ENCODE data around the gene HPX.

The HPX gene

DNA sequence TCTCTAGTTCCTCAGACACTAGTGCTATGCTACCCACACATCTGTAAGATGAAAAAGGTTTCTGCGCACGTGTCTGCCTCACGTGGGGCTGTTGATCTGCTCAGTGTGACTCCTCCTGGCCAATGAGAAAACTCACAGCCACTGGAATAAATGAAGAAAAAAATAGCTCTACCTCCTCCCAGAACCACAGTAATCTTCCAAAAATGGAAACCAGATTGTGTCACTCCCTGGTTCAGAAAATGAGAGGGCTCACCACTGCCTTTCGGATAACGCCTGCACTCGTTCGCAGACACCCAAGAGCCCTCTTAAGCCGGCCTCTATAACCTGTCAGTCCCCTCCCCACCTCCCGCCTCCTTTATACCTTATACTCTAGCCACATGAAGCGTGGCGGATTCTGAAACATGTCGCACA is 27.0 kb downstream of the HPX start:
- TF ChIP-seq, protein P1, sequence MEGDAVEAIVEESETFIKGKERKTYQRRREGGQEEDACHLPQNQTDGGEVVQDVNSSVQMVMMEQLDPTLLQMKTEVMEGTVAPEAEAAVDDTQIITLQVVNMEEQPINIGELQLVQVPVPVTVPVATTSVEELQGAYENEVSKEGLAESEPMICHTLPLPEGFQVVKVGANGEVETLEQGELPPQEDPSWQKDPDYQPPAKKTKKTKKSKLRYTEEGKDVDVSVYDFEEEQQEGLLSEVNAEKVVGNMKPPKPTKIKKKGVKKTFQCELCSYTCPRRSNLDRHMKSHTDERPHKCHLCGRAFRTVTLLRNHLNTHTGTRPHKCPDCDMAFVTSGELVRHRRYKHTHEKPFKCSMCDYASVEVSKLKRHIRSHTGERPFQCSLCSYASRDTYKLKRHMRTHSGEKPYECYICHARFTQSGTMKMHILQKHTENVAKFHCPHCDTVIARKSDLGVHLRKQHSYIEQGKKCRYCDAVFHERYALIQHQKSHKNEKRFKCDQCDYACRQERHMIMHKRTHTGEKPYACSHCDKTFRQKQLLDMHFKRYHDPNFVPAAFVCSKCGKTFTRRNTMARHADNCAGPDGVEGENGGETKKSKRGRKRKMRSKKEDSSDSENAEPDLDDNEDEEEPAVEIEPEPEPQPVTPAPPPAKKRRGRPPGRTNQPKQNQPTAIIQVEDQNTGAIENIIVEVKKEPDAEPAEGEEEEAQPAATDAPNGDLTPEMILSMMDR (IDR thresholded peaks at IDR 0.05) = no peak

DNA sequence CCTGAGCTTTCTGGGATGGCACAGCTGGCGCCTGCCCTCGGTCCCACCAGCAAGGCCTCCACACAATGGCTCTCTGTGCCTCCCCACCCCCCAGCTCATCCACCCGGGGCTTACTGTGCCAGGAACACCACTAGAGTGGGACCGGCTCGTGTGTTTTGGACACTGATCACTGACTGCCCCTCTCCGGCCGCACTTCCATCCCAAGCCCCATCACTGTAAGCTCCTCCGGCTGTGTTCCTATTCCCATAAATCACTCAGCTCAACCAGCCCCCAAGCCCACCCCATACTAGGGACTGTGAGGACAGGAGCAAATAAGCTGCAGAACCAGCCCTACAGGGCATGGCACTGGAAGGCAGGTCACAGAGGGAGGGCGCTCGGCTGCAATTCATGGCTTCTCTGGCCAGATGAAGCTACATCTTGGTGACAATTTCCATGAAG is 29.2 kb downstream of the HPX start:
- TF ChIP-seq, protein P1 (IDR thresholded peaks at IDR 0.05) = no peak

DNA sequence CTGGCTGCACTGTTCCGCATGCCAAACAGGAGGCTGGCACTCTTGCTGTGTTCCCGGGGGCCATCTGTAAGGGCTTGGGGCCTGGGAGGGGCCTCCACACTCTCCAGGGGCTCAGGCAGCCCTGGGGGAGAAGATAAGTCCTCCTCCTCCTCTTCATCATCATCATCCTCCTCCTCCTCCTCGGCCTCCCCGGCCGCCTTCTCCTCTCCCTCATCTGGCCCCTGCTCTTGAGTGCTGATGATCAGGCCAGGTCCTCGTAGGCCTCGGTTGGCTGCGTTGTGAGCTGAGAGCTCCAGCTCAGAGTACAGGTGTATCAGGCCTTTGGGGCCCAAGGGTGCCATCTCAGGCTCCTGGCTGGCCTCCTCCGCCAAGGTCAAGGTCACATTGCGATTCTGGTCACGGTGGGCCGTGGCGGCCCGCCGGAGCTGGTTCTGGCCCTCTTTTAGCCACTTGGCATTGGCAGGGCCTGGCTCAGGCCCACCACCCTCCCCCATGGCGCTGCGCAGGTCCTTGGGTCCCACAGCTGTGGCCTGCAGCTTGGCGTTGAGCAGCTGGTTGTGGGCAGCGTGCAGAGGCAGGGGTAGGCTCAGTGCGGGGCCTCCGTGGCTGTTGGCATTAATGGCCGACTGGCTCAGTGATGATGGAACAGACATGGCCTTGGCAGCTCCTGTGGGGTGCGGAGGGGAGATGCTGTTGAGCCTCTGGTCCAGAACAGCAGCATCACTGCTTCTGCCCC is 29.9 kb downstream of the HPX start:
- TF ChIP-seq, protein P1 (IDR thresholded peaks at IDR 0.05) = no peak

DNA sequence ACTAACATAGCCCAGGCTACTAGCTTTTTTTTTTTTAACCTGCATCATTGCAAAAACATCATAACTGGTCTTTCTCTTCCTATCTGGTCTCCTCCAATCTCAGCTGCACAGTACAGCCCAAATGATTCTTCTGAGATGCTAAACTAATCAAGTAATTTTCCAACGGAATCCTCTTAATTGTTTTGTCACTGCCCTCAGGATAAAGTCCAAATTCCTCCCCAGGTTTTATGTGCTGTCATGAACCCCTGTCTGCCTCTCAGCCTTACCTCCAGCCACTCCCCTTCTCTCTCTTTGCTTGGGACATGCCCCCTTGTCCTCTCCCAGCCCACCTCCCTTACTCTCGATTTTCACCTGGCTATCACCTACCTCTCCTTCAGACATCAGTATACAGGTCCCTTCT is 34.4 kb downstream of the HPX start:
- TF ChIP-seq, protein P1 (IDR thresholded peaks at IDR 0.05) = no peak

DNA sequence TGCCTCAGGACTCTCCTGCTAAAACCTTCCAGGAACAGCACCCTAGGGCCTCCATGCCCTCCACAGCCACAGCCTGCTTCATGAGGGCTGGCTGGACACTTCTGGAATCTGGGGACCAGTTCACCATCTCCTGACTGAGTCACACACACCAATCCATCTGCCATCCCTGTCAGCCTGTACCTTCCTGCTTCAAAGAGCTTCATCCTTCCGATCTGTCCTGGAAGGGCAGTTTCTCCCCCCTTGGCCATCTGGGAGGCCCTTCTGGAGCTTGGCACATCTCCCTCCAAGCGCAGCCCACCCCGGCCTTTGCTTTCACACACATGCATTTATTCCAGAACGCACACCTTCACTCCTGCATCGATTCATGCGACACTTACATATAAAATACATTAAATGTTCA is 34.9 kb downstream of the HPX start:
- TF ChIP-seq, protein P1 (IDR thresholded peaks at IDR 0.05) = no peak

DNA sequence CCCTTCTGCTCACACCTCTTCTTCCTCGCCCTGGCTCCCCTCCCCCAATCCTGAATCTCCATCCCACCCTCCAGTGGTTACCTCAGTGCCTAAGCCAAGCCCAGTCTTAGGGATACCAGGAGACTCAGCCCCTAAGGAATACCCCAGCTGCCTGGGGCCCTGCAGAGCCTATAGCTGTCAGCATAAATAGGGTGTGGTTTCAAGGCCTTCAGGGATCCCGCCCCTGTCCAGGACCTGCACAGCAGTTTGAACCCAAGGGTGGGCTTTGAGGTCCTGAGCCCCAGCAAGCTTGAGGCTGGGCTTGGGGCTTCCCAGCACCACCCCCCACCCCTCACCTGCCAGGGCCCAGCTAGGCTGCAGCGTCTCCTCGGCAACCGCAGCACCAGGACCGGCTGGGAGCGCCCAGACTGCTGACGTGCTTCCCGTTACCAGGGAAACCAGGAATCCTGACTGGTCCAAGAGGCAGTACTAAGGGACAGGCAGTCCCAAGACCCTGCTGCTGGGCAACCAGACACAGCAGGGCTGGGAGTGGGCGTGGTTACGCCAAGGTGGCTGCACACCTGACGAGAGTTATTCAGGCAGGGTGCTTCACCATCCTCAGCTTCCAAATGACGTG is 35.6 kb downstream of the HPX start:
- TF ChIP-seq, protein P1 (IDR thresholded peaks at IDR 0.05) = no peak

DNA sequence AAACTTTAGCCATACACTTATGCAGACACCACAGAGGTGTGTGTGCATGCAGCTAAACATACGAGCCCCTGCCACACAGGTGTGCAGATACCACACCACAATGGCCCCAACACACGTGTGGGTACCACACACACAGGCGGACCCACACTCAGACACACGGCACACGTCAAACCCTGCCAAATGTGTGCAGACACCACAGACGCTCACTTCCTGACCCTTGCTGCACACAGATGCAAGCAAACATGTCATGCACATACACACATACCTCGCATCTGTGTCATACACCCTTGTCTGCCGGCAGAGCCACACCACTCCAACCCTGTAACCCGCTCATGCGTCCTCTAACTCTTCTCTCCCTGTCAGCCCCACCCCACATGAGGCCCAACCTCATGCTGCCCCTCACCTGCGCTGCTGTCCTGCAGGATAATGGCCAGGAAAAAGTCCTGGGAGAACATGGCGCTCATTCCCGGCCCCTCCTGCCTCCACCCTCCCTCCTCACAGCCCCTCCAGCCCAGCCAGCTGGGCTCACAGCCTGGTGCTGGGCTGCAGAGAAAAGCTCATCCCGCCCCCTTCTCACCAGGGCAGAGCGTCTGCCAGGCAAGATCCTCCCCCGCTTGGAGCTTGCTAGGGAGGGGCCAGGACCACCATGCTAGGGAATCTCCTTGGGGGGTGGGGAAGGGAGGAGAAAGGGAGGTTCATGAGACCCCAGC is 36.3 kb downstream of the HPX start:
- TF ChIP-seq, protein P1 (IDR thresholded peaks at IDR 0.05) = no peak

Data from LNCAP (cell line).